Lung (tissue), 12 donors: Measurements from ENCODE around the gene SEPTIN8. TPM values are rescaled to one million over a fixed set of nuclear protein-coding genes. Genes with fewer than 3 reads are reported as not detected.
A peak's percentile ranks its signal among the peaks of the same experiment; 100 is the strongest.

Source experiments
- ATAC-seq: fragments of 200-7000 bp; cut with Tn5 transposase; one replicate; pipeline ENCODE4 v1.9.1; 2020; ENCODE audit warnings: moderate number of reproducible peaks; ENCODE audit not compliant: insufficient read depth, low FRiP score
- DNase-seq, 3 donors: peaks; one replicate each; pipeline ENCODE4 v3.0.0-alpha.2; 2013 to 2017
- H3K27ac ChIP-seq, 2 donors: one replicate each; pipeline ENCODE4 v1.5.1; 2013; ENCODE audit warnings: mild to moderate bottlenecking in 2 of 2, moderate library complexity in 2 of 2, control low read depth in 1 of 2, inconsistent platforms in 1 of 2, low read depth in 1 of 2, low read length in 1 of 2
- H3K27me3 ChIP-seq, 3 donors: one replicate each; pipeline ENCODE4 v1.5.1; 2013; ENCODE audit warnings: low read length in 2 of 3; ENCODE audit not compliant: control insufficient read depth in 3 of 3, insufficient read depth in 3 of 3
- H3K36me3 ChIP-seq, 4 donors: one replicate each; pipeline ENCODE4 v1.5.1; 2013; ENCODE audit warnings: low read length in 4 of 4, mild to moderate bottlenecking in 1 of 4, moderate library complexity in 1 of 4; ENCODE audit not compliant: control insufficient read depth in 4 of 4, insufficient read depth in 4 of 4
- H3K4me1 ChIP-seq, 5 donors: one replicate each; pipeline ENCODE4 v1.5.1; 2013; ENCODE audit warnings: low read length in 5 of 5, mild to moderate bottlenecking in 2 of 5, moderate library complexity in 1 of 5; ENCODE audit not compliant: control insufficient read depth in 5 of 5, insufficient read depth in 5 of 5
- H3K4me3 ChIP-seq: one replicate; pipeline ENCODE4 v1.5.1; 2013; ENCODE audit warnings: mild to moderate bottlenecking, control low read depth, moderate library complexity
- H3K9ac ChIP-seq, 2 donors: one replicate each; pipeline ENCODE4 v1.5.1; 2013; ENCODE audit warnings: low read length in 2 of 2, control low read depth in 1 of 2; ENCODE audit not compliant: insufficient read depth in 1 of 2
- H3K9me3 ChIP-seq, 4 donors: one replicate each; pipeline ENCODE4 v1.5.1; 2013; ENCODE audit warnings: low read length in 3 of 4, mild to moderate bottlenecking in 1 of 4, moderate library complexity in 1 of 4; ENCODE audit not compliant: control insufficient read depth in 4 of 4, insufficient read depth in 3 of 4
- CTCF ChIP-seq: IDR thresholded peaks from 2 replicates; pipeline ENCODE4 v1.5.1; 2012; ENCODE audit warnings: mild to moderate bottlenecking; ENCODE audit errors: control extremely low read depth, extremely low read depth
- WGBS, 2 donors: extraction: QIAGEN DNeasy Blood & Tissue Kit; methylation state at CpG; one replicate each; pipeline ENCODE4 v1.1.7; 2013; 5-methylcytosine and 5-hydroxymethylcytosine counted together
- polyA plus RNA-seq, 2 donors: library from polyadenylated mRNA; stranded (reverse); fragments of 200-250 nt; gene quantifications; one replicate each; pipeline ENCODE4 v1.2.1, GENCODE V29; 2013
- total RNA-seq, 2 donors: library from RNA; depleted of rRNA in 1 of 2; stranded (reverse); fragments of >200 nt in 1 of 2; gene quantifications; one replicate each; pipeline ENCODE4 v1.2.1, GENCODE V29; 2014 to 2021
- donor health status: control.
- donor health status: control.
- donor health status: Bipolar disorder and iron deficiency.
- donor health status: healthy.
- donor health status: DM: yes; HTN: yes; CAD: no.

Gene SEPTIN8
- total and polyA plus RNA-seq, 4 donors, result 12.4 to 37.8 (median 22.0) TPM

DNA sequence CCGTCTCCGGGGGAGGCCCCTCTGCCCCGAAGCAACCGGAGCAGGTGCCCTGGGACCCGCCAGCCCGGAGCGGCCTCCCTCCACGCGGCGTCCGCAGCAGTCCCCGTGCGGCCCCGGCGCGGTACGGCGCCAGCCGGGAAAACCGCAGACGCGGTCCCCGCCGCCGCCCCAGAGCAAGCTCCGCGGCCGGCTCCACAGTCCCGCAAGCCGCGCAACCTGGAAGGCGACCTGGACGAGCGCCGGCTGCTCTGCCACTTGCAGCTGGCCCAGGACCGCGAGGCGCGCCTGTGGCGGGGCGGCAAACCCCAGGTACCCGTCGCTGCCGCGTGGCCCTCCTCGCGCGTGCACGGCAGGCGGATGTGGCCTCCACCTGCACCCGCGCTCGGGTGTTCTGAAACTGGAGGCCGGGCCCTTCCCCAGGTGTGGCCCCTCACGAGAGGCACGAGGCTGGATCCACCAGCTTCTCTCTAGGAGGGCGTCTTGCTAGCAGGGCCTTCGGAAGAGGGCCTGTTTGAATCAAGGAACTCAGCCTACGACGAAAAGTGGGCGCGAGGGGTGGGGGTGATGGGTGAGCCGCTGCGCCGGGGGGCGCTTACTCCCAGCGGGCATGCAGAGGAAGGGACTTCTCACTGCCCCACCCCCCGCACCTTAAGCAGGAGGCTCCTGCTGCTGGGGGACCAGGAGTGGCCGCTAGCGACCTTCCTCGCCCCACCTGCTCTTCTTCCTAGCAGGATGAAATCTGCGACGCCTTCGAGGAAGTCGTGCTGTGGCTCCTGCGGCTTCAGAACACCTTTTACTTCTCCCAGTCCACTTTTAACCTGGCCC lies 29.2 kb downstream of the SEPTIN8 start:
- peaks cover 0 to 8% (median 0%) of the 10 kb centered on the region in 5 donors for H3K4me1 ChIP-seq
- peak; percentile 51 for ATAC-seq
- TF ChIP-seq CTCF, result no peak
- H3K4me3 ChIP-seq, result no peak overlapping the region
- H3K36me3 ChIP-seq, result peaks cover 0 to 2% (median 0%) of the 10 kb centered on the region in 4 donors
- no peaks in the 10 kb centered on the region for H3K9me3 ChIP-seq
- no peak overlapping the region for H3K27ac ChIP-seq
- WGBS, 2 donors, result 30 to 36% methylated on average over 74 to 76 of the region's 76 CpGs
- no peak overlapping the region for H3K9ac ChIP-seq
- H3K27me3 ChIP-seq, result peaks cover 0 to 40% (median 26%) of the 10 kb centered on the region in 3 donors
- DNase-seq, result no peak

- H3K9ac ChIP-seq, result no peak within 1 kb of the TSS
- no peaks in the 10 kb centered on the region for H3K9me3 ChIP-seq
- H3K4me1 ChIP-seq, result peaks cover 0 to 8% (median 0%) of the 10 kb centered on the region in 5 donors
- H3K36me3 ChIP-seq, result peaks cover 0 to 2% (median 0%) of the 10 kb centered on the region in 4 donors
- peak; percentile 62 for ATAC-seq
- peak in 2 of 3 donors; percentile 33 to 43 for DNase-seq
- H3K4me3 ChIP-seq, result no peak within 1 kb of the TSS
- 2 to 3% methylated on average over 42 to 59 of the region's 59 CpGs for WGBS, 2 donors
- H3K27ac ChIP-seq, result no peak within 1 kb of the TSS
- H3K27me3 ChIP-seq, result peaks cover 0 to 43% (median 26%) of the 10 kb centered on the region in 3 donors
- TF ChIP-seq CTCF, result no peak
Measured at GRCh38 chr5:132746954-132747615, 30.0 kb downstream of the SEPTIN8 start, which contains the start of gene CCNI2. Gene CCNI2 (plus strand): TSS chr5:132747426. CDS start chr5:132747496, 70 bp downstream.

DNA sequence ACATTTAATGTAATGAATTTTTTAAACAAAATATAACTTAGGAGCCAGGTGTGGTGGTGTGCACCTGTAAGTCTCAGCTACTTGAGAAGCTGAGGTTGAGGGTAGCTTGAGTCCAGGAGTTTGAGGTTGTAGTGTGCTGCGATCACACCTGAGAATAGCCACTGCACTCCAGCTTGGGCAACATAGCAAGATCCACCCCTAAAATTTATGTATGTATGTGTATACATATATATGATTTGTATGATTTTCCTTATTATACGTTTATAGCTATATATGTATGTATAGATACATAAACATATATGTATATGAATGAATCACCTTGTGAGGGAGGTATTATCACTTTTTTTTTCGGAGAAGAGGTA lies 30.5 kb downstream of the SEPTIN8 start:
- ATAC-seq, result no peak

More for the DNA sequence above, 30.5 kb downstream of the SEPTIN8 start:
- Histone ChIP-seq H3K9ac (no peak overlapping the region), H3K4me3 (no peak overlapping the region), H3K27me3 (peaks cover 0 to 43% (median 26%) of the 10 kb centered on the region in 3 donors), H3K36me3 (no peaks in the 10 kb centered on the region), H3K27ac (no peak overlapping the region), H3K4me1 (peaks cover 0 to 8% (median 0%) of the 10 kb centered on the region in 5 donors), H3K9me3 (no peaks in the 10 kb centered on the region)
- DNase-seq, result no peak
- TF ChIP-seq CTCF, result no peak
- WGBS, 2 donors, result 23 to 27% methylated on average over 3 of the region's 3 CpGs
